HCT116 (cell line): ENCODE results near the gene MED16. TPM values are rescaled to one million over a fixed set of nuclear protein-coding genes. Genes with fewer than 3 reads are reported as not detected.

Experiments
- ATAC-seq: fragments of 200-7000 bp; cut with Tn5 transposase; 2 replicates; pipeline ENCODE4 v1.9.1; 2020; ENCODE audit warnings: mild to moderate bottlenecking, moderate library complexity
- BruUV-seq: library from RNA; stranded (reverse); fragments of 400-500 nt; replicated peaks from 2 replicates; lab custom pipeline; 2021; lab: Mats Ljungman, UMichigan
- CTCF ChIA-PET: fragments of 300-600 bp; sonication (Branson Sonifier 250); formaldehyde crosslinking; loops from one replicate; lab custom pipeline; 2021; ENCODE audit warnings: antibody characterized with exemption; lab: Charles Lee
- POLR2A ChIA-PET: fragments of 300-600, 350-600 bp; sonication (Branson Sonifier 250); formaldehyde crosslinking; loops from one replicate; lab custom pipeline; 2021; ENCODE audit warnings: antibody characterized with exemption; lab: Charles Lee
- RAD21 ChIA-PET, 2 experiments: fragments of 300-600 bp; sonication (Branson Sonifier 250); formaldehyde crosslinking; loops; one replicate each; lab custom pipeline; 2023; ENCODE audit warnings: low total read pairs in 2 of 2; ENCODE audit not compliant: uncharacterized antibody in 2 of 2, unreplicated experiment in 2 of 2, low non-redundant PET in 1 of 2; lab: Charles Lee
- DNase-seq: peaks from one replicate; pipeline ENCODE4 v3.0.0-alpha.2; 2010; ENCODE audit warnings: low read depth, low spot score
- H2AFZ ChIP-seq: fragments of 200-600 bp; shearing (Covaris generic), sonication (generic); 2 replicates; pipeline ENCODE4 v1.6.1; 2017; ENCODE audit warnings: low read depth, mixed run types, mixed read lengths, antibody characterized with exemption, low read length; ENCODE audit not compliant: poor library complexity, severe bottlenecking
- H3K27ac ChIP-seq: 2 replicates; pipeline ENCODE4 v1.5.1; 2012; ENCODE audit warnings: low read depth, low read length
- H3K27me3 ChIP-seq: fragments of 200-600 bp; sonication (generic); 2 replicates; pipeline ENCODE4 v1.6.1; 2016; ENCODE audit warnings: mixed run types, low read length, mixed read lengths; ENCODE audit not compliant: insufficient read depth
- H3K36me3 ChIP-seq, 2 experiments: fragments of 200-500 bp in 1 of 2; fragments of 200-600 bp in 1 of 2; sonication (Bioruptor generic) in 1 of 2; sonication (generic) in 1 of 2; 2 replicates each; pipeline versions ENCODE4 v1.5.1 to v1.6.1; 2014 to 2016; ENCODE audit warnings: low read length in 2 of 2, inconsistent platforms in 1 of 2, mixed read lengths in 1 of 2, mixed run types in 1 of 2; ENCODE audit not compliant: insufficient read depth in 2 of 2, control insufficient read depth in 1 of 2
- H3K4me1 ChIP-seq, 2 experiments: fragments of 200-600 bp in 1 of 2; sonication (generic) in 1 of 2; 2 replicates each; pipeline versions ENCODE4 v1.5.1 to v1.6.1; 2012 to 2017; ENCODE audit warnings: low read length in 2 of 2, inconsistent platforms in 1 of 2, mild to moderate bottlenecking in 1 of 2, mixed read lengths in 1 of 2, mixed run types in 1 of 2, moderate library complexity in 1 of 2; ENCODE audit not compliant: insufficient read depth in 2 of 2, control insufficient read depth in 1 of 2
- H3K4me2 ChIP-seq: fragments of 200-600 bp; sonication (generic); 2 replicates; pipeline ENCODE4 v1.6.1; 2017; ENCODE audit warnings: mixed run types, low read length, mixed read lengths
- H3K4me3 ChIP-seq, 2 experiments: fragments of 200-600 bp in 1 of 2; sonication (generic) in 1 of 2; replicated peaks in 1 of 2; 2 replicates each; pipeline ENCODE4 v1.5.1; 2011 to 2016; ENCODE audit warnings: low read length in 2 of 2, control low read depth in 1 of 2, low read depth in 1 of 2, mild to moderate bottlenecking in 1 of 2, mixed read lengths in 1 of 2, mixed run types in 1 of 2
- H3K79me2 ChIP-seq: fragments of 200-600 bp; sonication (generic); 2 replicates; pipeline ENCODE4 v1.6.1; 2017; ENCODE audit warnings: mild to moderate bottlenecking, mixed run types, low read length, moderate library complexity, mixed read lengths; ENCODE audit not compliant: insufficient read depth
- H3K9ac ChIP-seq: fragments of 200-600 bp; sonication (generic); 2 replicates; pipeline ENCODE4 v1.6.1; 2016; ENCODE audit warnings: low read length, mixed read lengths
- H3K9me2 ChIP-seq: fragments of 200-600 bp; sonication (generic), shearing (Covaris generic); 2 replicates; pipeline ENCODE4 v1.6.1; 2017; ENCODE audit warnings: mixed run types, mild to moderate bottlenecking, moderate library complexity; ENCODE audit not compliant: insufficient read depth
- H3K9me3 ChIP-seq, 2 experiments: fragments of 200-500 bp in 1 of 2; fragments of 200-600 bp in 1 of 2; sonication (Bioruptor generic) in 1 of 2; sonication (generic) in 1 of 2; 2 replicates each; pipeline ENCODE4 v1.6.1; 2014 to 2017; ENCODE audit warnings: low read length in 2 of 2, mixed read lengths in 2 of 2, inconsistent platforms in 1 of 2, low read depth in 1 of 2, mild to moderate bottlenecking in 1 of 2, mixed run types in 1 of 2, moderate library complexity in 1 of 2; ENCODE audit not compliant: control insufficient read depth in 1 of 2, insufficient read depth in 1 of 2
- H4K20me1 ChIP-seq: fragments of 200-600 bp; sonication (generic), shearing (Covaris generic); 2 replicates; pipeline ENCODE4 v1.6.1; 2017; ENCODE audit warnings: mixed run types, mild to moderate bottlenecking, moderate library complexity; ENCODE audit not compliant: insufficient read depth
- ATF3 ChIP-seq: IDR thresholded peaks from 2 replicates; pipeline ENCODE4 v1.6.1; 2012
- CBX3 ChIP-seq: IDR thresholded peaks from 2 replicates; pipeline ENCODE4 v1.6.1; 2012; ENCODE audit warnings: low read depth
- CEBPB ChIP-seq: IDR thresholded peaks from 2 replicates; pipeline ENCODE4 v1.6.1; 2012; ENCODE audit warnings: low read depth
- EGR1 ChIP-seq: IDR thresholded peaks from 2 replicates; pipeline ENCODE4 v1.6.1; 2012; ENCODE audit warnings: low read depth
- EZH2 ChIP-seq: fragments of 200-600 bp; sonication (generic); IDR thresholded peaks from 2 replicates; pipeline ENCODE4 v1.6.1; 2017; ENCODE audit warnings: antibody characterized with exemption, mixed run types
- EZH2phosphoT487 ChIP-seq: fragments of 200-600 bp; IDR thresholded peaks from 2 replicates; pipeline ENCODE4 v1.6.1; 2018; ENCODE audit warnings: antibody characterized with exemption, borderline replicate concordance
- FOSL1 ChIP-seq: IDR thresholded peaks from 2 replicates; pipeline ENCODE4 v1.6.1; 2012; ENCODE audit warnings: low read depth
- JUND ChIP-seq: IDR thresholded peaks from 2 replicates; pipeline ENCODE4 v1.6.1; 2012
- MAX ChIP-seq: IDR thresholded peaks from 2 replicates; pipeline ENCODE4 v1.6.1; 2012
- POLR2A ChIP-seq: IDR thresholded peaks from 2 replicates; pipeline ENCODE4 v1.7.0; 2011; ENCODE audit warnings: borderline replicate concordance; ENCODE audit not compliant: insufficient read depth, insufficient read length; ENCODE audit errors: extremely low read depth
- POLR2AphosphoS5 ChIP-seq: IDR thresholded peaks from 2 replicates; pipeline ENCODE4 v1.6.1; 2011; ENCODE audit warnings: mild to moderate bottlenecking, low read depth, low read length, moderate library complexity
- RAD21 ChIP-seq: IDR thresholded peaks from 2 replicates; pipeline ENCODE4 v1.6.1; 2012; ENCODE audit warnings: low read depth, mild to moderate bottlenecking
- REST ChIP-seq: IDR thresholded peaks from 2 replicates; pipeline ENCODE4 v1.6.1; 2012; ENCODE audit warnings: low read depth
- SIN3A ChIP-seq: IDR thresholded peaks from 2 replicates; pipeline ENCODE4 v1.6.1; 2012; ENCODE audit warnings: low read depth
- SP1 ChIP-seq: IDR thresholded peaks from 2 replicates; pipeline ENCODE4 v1.6.1; 2012; ENCODE audit warnings: low read depth
- SRF ChIP-seq: IDR thresholded peaks from 2 replicates; pipeline ENCODE4 v1.6.1; 2012; ENCODE audit warnings: low read depth
- ZBTB33 ChIP-seq: IDR thresholded peaks from 2 replicates; pipeline ENCODE4 v1.6.1; 2011; ENCODE audit warnings: mild to moderate bottlenecking, low read length, moderate library complexity; ENCODE audit not compliant: insufficient replicate concordance; ENCODE audit errors: extremely low read depth
- ZFX ChIP-seq: fragments of 450-650 bp; IDR thresholded peaks from 2 replicates; pipeline ENCODE4 v1.6.1; 2017
- ZNF274 ChIP-seq: fragments of 200-500 bp; sonication (Bioruptor generic); IDR thresholded peaks from 2 replicates; pipeline ENCODE4 v1.6.1; 2014; ENCODE audit warnings: mild to moderate bottlenecking, low read depth, low read length, inconsistent platforms
- intact Hi-C: fragments of 100-400 bp; cut with micrococcal nuclease; formaldehyde crosslinking; loops from 2 replicates; pipeline ENCODE4 v1.10.0; 2022
- total RNA-seq: library from RNA; stranded (reverse); gene quantifications from one replicate; pipeline ENCODE4 v1.2.1, GENCODE V29; 2021; ENCODE audit not compliant: unreplicated experiment

Gene MED16
- total RNA-seq, 1 experiment from 2014 or later, result 73.6 TPM

- TF ChIP-seq MAX (no peak), RAD21 (no peak)
These were observed 8.4 kb downstream of the MED16 start (continued) for GRCh38 chr19:884420-885211.

- Histone ChIP-seq H3K9ac (peak overlapping the region; percentile 57), H4K20me1 (no peaks in the 10 kb centered on the region), H3K79me2 (no peaks in the 10 kb centered on the region), H2AFZ (no peak overlapping the region), H3K4me2 (peak overlapping the region; percentile 60), H3K9me2 (no peaks in the 10 kb centered on the region), H3K4me3 (no peak overlapping the region), H3K36me3 (peaks cover 5 to 11% of the 10 kb centered on the region in 2 experiments; a peak in 3 of 4 replicates), H3K9me3 (no peaks in the 10 kb centered on the region), H3K27me3 (no peaks in the 10 kb centered on the region), H3K27ac (peak overlapping the region; percentile 77), H3K4me1 (peaks cover 20 to 22% of the 10 kb centered on the region in 2 experiments)
- BruUV-seq, result no TSS peak
- DNase-seq, result peak; percentile 91
- CTCF ChIA-PET, result no interaction called here
- RAD21 ChIA-PET, result interaction anchor here in 1 of 2 experiments (0.8 kb wide), 1 partner anchor 10 kb away, joined by 3 read pairs; the partner anchor contains the start of gene RNU6-9
- intact Hi-C loops, result loop anchor here (1.0 to 2.0 kb wide), 2 partner anchors 25 to 34 kb away; partner anchors contain the start of gene KISS1R
- POLR2A ChIA-PET, result no interaction called here
- ATAC-seq, result peak; percentile 95
- TF ChIP-seq ZBTB33, result peak; percentile 77
- no peak for TF ChIP-seq POLR2A
- TF ChIP-seq JUND, result peak; percentile 95
- TF ChIP-seq EZH2phosphoT487, result no peak
- TF ChIP-seq ZNF274, result no peak
- TF ChIP-seq EZH2, result no peak
- TF ChIP-seq ATF3, result no peak
- peak; percentile 70; the same call in 1 of the 2 replicates for TF ChIP-seq ZFX
- peak; percentile 92 for TF ChIP-seq FOSL1
- TF ChIP-seq SIN3A, result no peak; the same call in none of the 2 replicates
- TF ChIP-seq CBX3, result peak; percentile 97
- peak; percentile 85 for TF ChIP-seq SP1
- no peak for TF ChIP-seq REST
- no peak for TF ChIP-seq CEBPB
- no peak; the same call in 1 of the 2 replicates for TF ChIP-seq SRF
- TF ChIP-seq POLR2AphosphoS5, result peak; percentile 67
- peak; percentile 96 for TF ChIP-seq RAD21
- TF ChIP-seq MAX, result peak; percentile 96
- no peak for TF ChIP-seq EGR1
These were observed 9.3 kb downstream of the MED16 start for GRCh38 chr19:883661-884211.
